ENCODE results near the gene PPP1R3D. TPM values are rescaled to one million over a fixed set of nuclear protein-coding genes. Genes with fewer than 3 reads are reported as not detected.
"Not testable (repeated sequence)": the region's sequence is repeated elsewhere in the genome, so short reads cannot be mapped to it uniquely, and the experiment has no call there.

PPP1R3D gene
- polyA plus RNA-seq, 1 donor = 6.0 TPM

GRCh38 chr20:59923514-59923913 is 16.6 kb downstream of the PPP1R3D start:
- no peak for DNase-seq

- DNase-seq = no peak
These were observed 19.2 kb downstream of the PPP1R3D start for GRCh38 chr20:59920944-59921343.

- no peak for DNase-seq
These were observed 27.5 kb downstream of the PPP1R3D start for GRCh38 chr20:59912609-59913008.

GRCh38 chr20:59911041-59911440 is 29.1 kb downstream of the PPP1R3D start:
- DNase-seq = no peak

GRCh38 chr20:59908855-59909254 is 31.2 kb downstream of the PPP1R3D start:
- no peak for DNase-seq

- DNase-seq = no peak
These were observed 36.5 kb downstream of the PPP1R3D start for GRCh38 chr20:59903621-59904020.

GRCh38 chr20:59902470-59902869 is 37.6 kb downstream of the PPP1R3D start:
- no peak for DNase-seq

GRCh38 chr20:59895908-59896307 is 44.2 kb downstream of the PPP1R3D start:
- DNase-seq = no peak

- no peak for DNase-seq
These were observed 48.5 kb downstream of the PPP1R3D start for GRCh38 chr20:59891581-59891980.

- not testable (repeated sequence) for DNase-seq
These were observed 50.1 kb downstream of the PPP1R3D start for GRCh38 chr20:59890035-59890434.

GRCh38 chr20:59888050-59888449 is 52.1 kb downstream of the PPP1R3D start:
- no peak for DNase-seq

Other genes with a start within 250 kb of the PPP1R3D start
- 10.7 TPM for gene SYCP2, start 6.7 kb downstream of the PPP1R3D start, polyA plus RNA-seq (ENCODE audit: insufficient read length)
- gene FAM217B, start 84 bp upstream of the PPP1R3D start, polyA plus RNA-seq (ENCODE audit: insufficient read length) = 25.6 TPM
- 1.6 TPM for gene CDH26, start 18.1 kb upstream of the PPP1R3D start, polyA plus RNA-seq (ENCODE audit: insufficient read length)